ENCODE data around the gene S100A9. TPM values are rescaled to one million over a fixed set of nuclear protein-coding genes. Genes with fewer than 3 reads are reported as not detected.
"Not testable (repeated sequence)": the region's sequence is repeated elsewhere in the genome, so short reads cannot be mapped to it uniquely, and the experiment has no call there.

The S100A9 gene
- total RNA-seq, 1 donor from 2014 or later: not detected

DNA sequence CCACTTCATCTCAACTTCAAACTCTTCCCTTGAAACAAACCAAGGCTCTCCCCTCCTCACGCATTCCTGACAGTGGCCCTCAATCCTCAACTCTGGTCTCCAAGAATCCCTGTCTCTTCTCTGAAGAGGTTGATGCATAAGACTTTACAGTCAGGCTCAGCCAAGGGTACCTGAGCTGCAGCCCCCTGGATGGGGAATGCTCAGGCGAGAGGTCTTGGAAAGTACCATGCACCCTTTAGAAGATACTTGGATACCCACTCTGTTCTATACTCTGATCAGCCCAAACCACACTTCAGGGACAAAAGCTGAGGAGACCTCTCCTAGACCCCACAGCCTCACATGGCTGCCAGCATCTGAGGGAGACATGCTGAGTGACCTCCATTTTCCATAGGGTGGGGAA lies 44.4 kb upstream of the S100A9 start:
- Mint-ChIP-seq H3K36me3 (ENCODE audit: low read depth) (no peaks in the 10 kb centered on the region), H3K27me3 (ENCODE audit: low read depth) (peaks cover 4% of the 10 kb centered on the region), H3K4me3 (ENCODE audit: unreplicated experiment) (no peak overlapping the region), H3K9me3 (ENCODE audit: low read depth) (peaks cover 8% of the 10 kb centered on the region), H3K27ac (ENCODE audit: unreplicated experiment) (no peak overlapping the region), H3K4me1 (ENCODE audit: low read depth) (no peaks in the 10 kb centered on the region)
- TF ChIP-seq, protein P1, sequence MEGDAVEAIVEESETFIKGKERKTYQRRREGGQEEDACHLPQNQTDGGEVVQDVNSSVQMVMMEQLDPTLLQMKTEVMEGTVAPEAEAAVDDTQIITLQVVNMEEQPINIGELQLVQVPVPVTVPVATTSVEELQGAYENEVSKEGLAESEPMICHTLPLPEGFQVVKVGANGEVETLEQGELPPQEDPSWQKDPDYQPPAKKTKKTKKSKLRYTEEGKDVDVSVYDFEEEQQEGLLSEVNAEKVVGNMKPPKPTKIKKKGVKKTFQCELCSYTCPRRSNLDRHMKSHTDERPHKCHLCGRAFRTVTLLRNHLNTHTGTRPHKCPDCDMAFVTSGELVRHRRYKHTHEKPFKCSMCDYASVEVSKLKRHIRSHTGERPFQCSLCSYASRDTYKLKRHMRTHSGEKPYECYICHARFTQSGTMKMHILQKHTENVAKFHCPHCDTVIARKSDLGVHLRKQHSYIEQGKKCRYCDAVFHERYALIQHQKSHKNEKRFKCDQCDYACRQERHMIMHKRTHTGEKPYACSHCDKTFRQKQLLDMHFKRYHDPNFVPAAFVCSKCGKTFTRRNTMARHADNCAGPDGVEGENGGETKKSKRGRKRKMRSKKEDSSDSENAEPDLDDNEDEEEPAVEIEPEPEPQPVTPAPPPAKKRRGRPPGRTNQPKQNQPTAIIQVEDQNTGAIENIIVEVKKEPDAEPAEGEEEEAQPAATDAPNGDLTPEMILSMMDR (IDR thresholded peaks at IDR 0.05): no peak
- no peak for DNase-seq (ENCODE audit: low spot score)

DNA sequence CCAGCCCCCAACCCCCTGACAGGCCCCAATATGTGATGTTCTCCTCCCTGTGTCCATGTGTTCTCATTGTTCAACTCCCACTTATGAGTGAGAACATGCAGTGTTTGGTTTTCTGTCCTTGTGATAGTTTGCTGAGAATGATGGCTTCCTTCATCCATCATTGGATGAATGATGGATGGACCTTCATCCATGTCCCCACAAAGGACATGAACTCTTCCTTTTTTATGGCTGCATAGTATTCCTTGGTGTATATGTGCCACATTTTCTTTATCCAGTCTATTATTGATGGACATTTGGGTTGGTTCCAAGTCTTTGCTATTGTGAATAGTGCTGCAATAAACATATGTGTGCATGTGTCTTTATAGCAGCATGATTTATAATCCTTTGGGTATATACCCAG lies 43.3 kb upstream of the S100A9 start:
- DNase-seq (ENCODE audit: low spot score); H3K36me3 Mint-ChIP-seq (ENCODE audit: low read depth); H3K27ac Mint-ChIP-seq (ENCODE audit: unreplicated experiment); H3K4me1 Mint-ChIP-seq (ENCODE audit: low read depth); H3K4me3 Mint-ChIP-seq (ENCODE audit: unreplicated experiment); H3K27me3 Mint-ChIP-seq (ENCODE audit: low read depth): not testable (repeated sequence)
- H3K9me3 Mint-ChIP-seq (ENCODE audit: low read depth): peaks cover 11% of the 10 kb centered on the region

- H3K4me1 Mint-ChIP-seq (ENCODE audit: low read depth); H3K36me3 Mint-ChIP-seq (ENCODE audit: low read depth); H3K4me3 Mint-ChIP-seq (ENCODE audit: unreplicated experiment); H3K27ac Mint-ChIP-seq (ENCODE audit: unreplicated experiment); H3K27me3 Mint-ChIP-seq (ENCODE audit: low read depth); DNase-seq (ENCODE audit: low spot score): not testable (repeated sequence)
- H3K9me3 Mint-ChIP-seq (ENCODE audit: low read depth): peaks cover 11% of the 10 kb centered on the region
Measured at GRCh38 chr1:153316013-153316412, 41.6 kb upstream of the S100A9 start.

- H3K4me1 Mint-ChIP-seq (ENCODE audit: low read depth); H3K4me3 Mint-ChIP-seq (ENCODE audit: unreplicated experiment); H3K36me3 Mint-ChIP-seq (ENCODE audit: low read depth); H3K27ac Mint-ChIP-seq (ENCODE audit: unreplicated experiment); DNase-seq (ENCODE audit: low spot score); H3K27me3 Mint-ChIP-seq (ENCODE audit: low read depth): not testable (repeated sequence)
- H3K9me3 Mint-ChIP-seq (ENCODE audit: low read depth): peaks cover 24% of the 10 kb centered on the region
Measured at GRCh38 chr1:153318145-153318544, 39.5 kb upstream of the S100A9 start.

DNA sequence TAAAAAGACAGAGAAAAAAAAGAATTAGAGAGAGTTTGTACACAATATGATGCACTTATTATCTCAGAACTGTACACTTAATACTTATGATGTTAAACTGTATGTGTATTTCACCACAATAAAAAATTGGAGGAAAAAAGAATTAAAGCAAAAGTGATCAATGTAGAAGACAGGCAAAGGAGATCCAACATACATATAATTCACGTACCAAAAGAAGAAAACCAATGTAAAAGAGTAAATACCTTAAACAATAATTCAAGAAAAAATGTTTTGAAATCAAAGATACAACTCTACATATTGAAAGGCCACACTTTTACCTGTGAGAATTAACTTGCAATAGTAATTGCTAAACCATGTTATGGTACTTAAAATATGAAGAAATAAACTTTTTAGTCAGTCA lies 35.1 kb upstream of the S100A9 start:
- no peak overlapping the region for H3K27ac Mint-ChIP-seq (ENCODE audit: unreplicated experiment)
- H3K27me3 Mint-ChIP-seq (ENCODE audit: low read depth): no peaks in the 10 kb centered on the region
- peaks cover 28% of the 10 kb centered on the region for H3K9me3 Mint-ChIP-seq (ENCODE audit: low read depth)
- no peak overlapping the region for H3K4me3 Mint-ChIP-seq (ENCODE audit: unreplicated experiment)
- H3K36me3 Mint-ChIP-seq (ENCODE audit: low read depth): no peaks in the 10 kb centered on the region
- H3K4me1 Mint-ChIP-seq (ENCODE audit: low read depth): no peaks in the 10 kb centered on the region
- DNase-seq (ENCODE audit: low spot score): no peak
- TF ChIP-seq, protein P1 (IDR thresholded peaks at IDR 0.05): no peak

GRCh38 chr1:153324912-153325311 lies 32.7 kb upstream of the S100A9 start:
- Mint-ChIP-seq H3K9me3 (ENCODE audit: low read depth) (peaks cover 35% of the 10 kb centered on the region), H3K4me3 (ENCODE audit: unreplicated experiment) (no peak overlapping the region), H3K27ac (ENCODE audit: unreplicated experiment) (no peak overlapping the region), H3K27me3 (ENCODE audit: low read depth) (no peaks in the 10 kb centered on the region), H3K36me3 (ENCODE audit: low read depth) (no peaks in the 10 kb centered on the region), H3K4me1 (ENCODE audit: low read depth) (no peaks in the 10 kb centered on the region)
- DNase-seq (ENCODE audit: low spot score): no peak
- TF ChIP-seq, protein P1 (IDR thresholded peaks at IDR 0.05): no peak

DNA sequence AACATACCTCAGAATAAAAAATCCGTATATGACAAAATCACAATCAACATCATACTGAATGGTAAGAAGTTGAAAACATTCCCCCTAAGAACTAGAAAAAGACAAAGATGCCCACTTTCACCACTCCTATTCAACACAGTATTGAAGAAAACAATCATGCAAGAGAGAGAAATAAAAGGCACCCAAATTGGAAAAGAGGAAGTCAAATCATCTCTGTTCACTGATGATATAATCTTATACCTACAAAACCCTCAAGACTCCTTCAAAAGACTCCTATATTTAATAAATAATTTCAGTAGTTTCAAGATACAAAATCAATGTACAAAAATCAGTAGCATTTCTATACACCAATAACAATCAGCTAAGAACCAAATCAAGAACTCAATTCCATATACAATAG lies 23.8 kb upstream of the S100A9 start:
- no peak for DNase-seq (ENCODE audit: low spot score)
- Mint-ChIP-seq H3K36me3 (ENCODE audit: low read depth) (no peaks in the 10 kb centered on the region), H3K4me3 (ENCODE audit: unreplicated experiment) (no peak overlapping the region), H3K4me1 (ENCODE audit: low read depth) (no peaks in the 10 kb centered on the region), H3K27me3 (ENCODE audit: low read depth) (peaks cover 10% of the 10 kb centered on the region), H3K9me3 (ENCODE audit: low read depth) (peaks cover 22% of the 10 kb centered on the region), H3K27ac (ENCODE audit: unreplicated experiment) (no peak overlapping the region)
- TF ChIP-seq, protein P1 (IDR thresholded peaks at IDR 0.05): no peak

Measured in chondrocyte (in vitro differentiated cells).